GM21825 (cell line): ENCODE data around the gene PLCB4.

Source experiments
- ATAC-seq: cut with Tn5 transposase; IDR thresholded peaks from one replicate; pipeline ENCODE4 v1.9.1; 2021; ENCODE audit warnings: mild to moderate bottlenecking, moderate library complexity; ENCODE audit not compliant: unreplicated experiment

PLCB4 gene

GRCh38 chr20:9301129-9302090 lies 232.5 kb downstream of the PLCB4 start:
- ATAC-seq: no peak

- ATAC-seq: no peak
These were observed 233.2 kb downstream of the PLCB4 start for GRCh38 chr20:9302091-9302462.

GRCh38 chr20:9306521-9306920 lies 237.6 kb downstream of the PLCB4 start:
- ATAC-seq: no peak

GRCh38 chr20:9308056-9308455 lies 239.2 kb downstream of the PLCB4 start:
- no peak for ATAC-seq

GRCh38 chr20:9311132-9311531 lies 242.2 kb downstream of the PLCB4 start:
- no peak for ATAC-seq

- no peak for ATAC-seq
These were observed 250.9 kb downstream of the PLCB4 start for GRCh38 chr20:9319687-9320384.

- ATAC-seq: no peak
These were observed 252.1 kb downstream of the PLCB4 start for GRCh38 chr20:9321007-9321406.

GRCh38 chr20:9322661-9323060 lies 253.8 kb downstream of the PLCB4 start:
- ATAC-seq: no peak

- no peak for ATAC-seq
These were observed 254.7 kb downstream of the PLCB4 start for GRCh38 chr20:9323622-9324021.

- no peak for ATAC-seq
These were observed 260.6 kb downstream of the PLCB4 start for GRCh38 chr20:9329355-9330101.

GRCh38 chr20:9330151-9330550 lies 261.3 kb downstream of the PLCB4 start:
- no peak for ATAC-seq

- ATAC-seq: no peak
These were observed 263.0 kb downstream of the PLCB4 start for GRCh38 chr20:9331707-9332435.

GRCh38 chr20:9332791-9333479 lies 264.0 kb downstream of the PLCB4 start:
- no peak for ATAC-seq

GRCh38 chr20:9334866-9335265 lies 266.0 kb downstream of the PLCB4 start:
- ATAC-seq: no peak

- no peak for ATAC-seq
These were observed 269.2 kb downstream of the PLCB4 start for GRCh38 chr20:9338101-9338500.

- ATAC-seq: no peak
These were observed 270.8 kb downstream of the PLCB4 start for GRCh38 chr20:9339708-9340107.

GRCh38 chr20:9342651-9343050 lies 273.8 kb downstream of the PLCB4 start:
- ATAC-seq: no peak

GRCh38 chr20:9344083-9344920 lies 275.4 kb downstream of the PLCB4 start:
- ATAC-seq: no peak

- ATAC-seq: no peak
These were observed 279.4 kb downstream of the PLCB4 start for GRCh38 chr20:9348316-9348715.
